ENCODE data around the gene OSTF1.

Gene OSTF1

GRCh38 chr9:75176037-75176436 lies 87.7 kb downstream of the OSTF1 start:
- Histone ChIP-seq H3K9ac (ENCODE audit: low read length) (no peak overlapping the region), H3K27me3 (ENCODE audit: low read length) (no peaks in the 10 kb centered on the region), H3K27ac (ENCODE audit: low read depth, low read length) (no peak overlapping the region), H4K20me1 (ENCODE audit: low read depth, low read length) (no peaks in the 10 kb centered on the region), H2AFZ (ENCODE audit: low read depth, low read length, severe bottlenecking) (no peak overlapping the region), H3F3A (ENCODE audit: insufficient read depth) (no peaks in the 10 kb centered on the region), H3K4me2 (ENCODE audit: low read depth, low read length, poor library complexity, severe bottlenecking) (no peak overlapping the region), H3K79me2 (ENCODE audit: insufficient read depth, low read length) (no peaks in the 10 kb centered on the region), H3K36me3 (ENCODE audit: low read length) (no peaks in the 10 kb centered on the region), H3K9me2 (replicated peaks; ENCODE audit: insufficient read depth, low read length) (no peaks in the 10 kb centered on the region), H3K4me3 (ENCODE audit: insufficient read depth, low read length, poor library complexity, severe bottlenecking) (no peak overlapping the region), H3K9me3 (ENCODE audit: insufficient read depth, low read length) (no peaks in the 10 kb centered on the region)
- TF ChIP-seq CTCF (IDR thresholded peaks at IDR 0.05; ENCODE audit: insufficient read depth, low read length, poor library complexity, severe bottlenecking) (no peak), EZH2phosphoT487 (conservative IDR thresholded peaks at IDR 0.05; ENCODE audit: low read length) (no peak)

- H2AFZ ChIP-seq (ENCODE audit: low read depth, low read length, severe bottlenecking), result no peak overlapping the region
- no peaks in the 10 kb centered on the region for H3K9me2 ChIP-seq (replicated peaks; ENCODE audit: insufficient read depth, low read length)
- no peak overlapping the region for H3K4me2 ChIP-seq (ENCODE audit: low read depth, low read length, poor library complexity, severe bottlenecking)
- no peak overlapping the region for H3K27ac ChIP-seq (ENCODE audit: low read depth, low read length)
- no peaks in the 10 kb centered on the region for H4K20me1 ChIP-seq (ENCODE audit: low read depth, low read length)
- no peaks in the 10 kb centered on the region for H3K36me3 ChIP-seq (ENCODE audit: low read length)
- no peaks in the 10 kb centered on the region for H3K9me3 ChIP-seq (ENCODE audit: insufficient read depth, low read length)
- H3F3A ChIP-seq (ENCODE audit: insufficient read depth), result no peaks in the 10 kb centered on the region
- no peaks in the 10 kb centered on the region for H3K27me3 ChIP-seq (ENCODE audit: low read length)
- no peak overlapping the region for H3K9ac ChIP-seq (ENCODE audit: low read length)
- TF ChIP-seq EZH2phosphoT487 (conservative IDR thresholded peaks at IDR 0.05; ENCODE audit: low read length) (no peak), CTCF (IDR thresholded peaks at IDR 0.05; ENCODE audit: insufficient read depth, low read length, poor library complexity, severe bottlenecking) (no peak)
- no peaks in the 10 kb centered on the region for H3K79me2 ChIP-seq (ENCODE audit: insufficient read depth, low read length)
- no peak overlapping the region for H3K4me3 ChIP-seq (ENCODE audit: insufficient read depth, low read length, poor library complexity, severe bottlenecking)
Measured at GRCh38 chr9:75181750-75182149, 93.4 kb downstream of the OSTF1 start.

GRCh38 chr9:75183306-75183705 lies 95.0 kb downstream of the OSTF1 start:
- no peak overlapping the region for H3K27ac ChIP-seq (ENCODE audit: low read depth, low read length)
- no peaks in the 10 kb centered on the region for H3K27me3 ChIP-seq (ENCODE audit: low read length)
- H3K9me3 ChIP-seq (ENCODE audit: insufficient read depth, low read length), result no peaks in the 10 kb centered on the region
- no peaks in the 10 kb centered on the region for H3F3A ChIP-seq (ENCODE audit: insufficient read depth)
- H3K9me2 ChIP-seq (replicated peaks; ENCODE audit: insufficient read depth, low read length), result no peaks in the 10 kb centered on the region
- H4K20me1 ChIP-seq (ENCODE audit: low read depth, low read length), result no peaks in the 10 kb centered on the region
- no peak overlapping the region for H3K4me2 ChIP-seq (ENCODE audit: low read depth, low read length, poor library complexity, severe bottlenecking)
- H3K9ac ChIP-seq (ENCODE audit: low read length), result no peak overlapping the region
- TF ChIP-seq EZH2phosphoT487 (conservative IDR thresholded peaks at IDR 0.05; ENCODE audit: low read length), result no peak
- TF ChIP-seq CTCF (IDR thresholded peaks at IDR 0.05; ENCODE audit: insufficient read depth, low read length, poor library complexity, severe bottlenecking), result no peak
- no peaks in the 10 kb centered on the region for H3K36me3 ChIP-seq (ENCODE audit: low read length)
- H3K79me2 ChIP-seq (ENCODE audit: insufficient read depth, low read length), result no peaks in the 10 kb centered on the region
- no peak overlapping the region for H2AFZ ChIP-seq (ENCODE audit: low read depth, low read length, severe bottlenecking)
- H3K4me3 ChIP-seq (ENCODE audit: insufficient read depth, low read length, poor library complexity, severe bottlenecking), result no peak overlapping the region
